H1 (cell line): ENCODE results near the gene FADS2. TPM values are rescaled to one million over a fixed set of nuclear protein-coding genes. Genes with fewer than 3 reads are reported as not detected.

Source experiments
- FOSL1 ChIP-seq: IDR thresholded peaks from 2 replicates; pipeline ENCODE4 v1.6.1; 2011; ENCODE audit warnings: mild to moderate bottlenecking, low read depth, low read length, moderate library complexity; ENCODE audit not compliant: insufficient read depth
- RFX5 ChIP-seq: IDR thresholded peaks from 2 replicates; pipeline ENCODE4 v1.6.1; 2011; ENCODE audit warnings: low read depth, low read length, improper control_type of control experiment, borderline replicate concordance
- polyA plus RNA-seq, 7 experiments: library from polyadenylated mRNA; depleted of rRNA in 3 of 7; stranded (reverse) in 5 of 7; unstranded in 2 of 7; fragments of >200 nt in 5 of 7; fragments of 200-250 nt in 2 of 7; gene quantifications; 1 replicate in 5 of 7; 2 replicates in 1 of 7; 4 replicates in 1 of 7; pipeline versions ENCODE4 v1.2.1 to v1.2.3, GENCODE V29; 2011 to 2013; ENCODE audit warnings: missing spikeins in 2 of 7, mixed read lengths in 2 of 7
- total RNA-seq: library from RNA; stranded (reverse); fragmentation: NEBNext Ultra II Directional; extraction: Animal tissue kit (Norgen Biotek cat#: 25700); gene quantifications from 2 replicates; pipeline ENCODE4 v1.2.1, GENCODE V29; 2021

Gene FADS2
- total and polyA plus RNA-seq, 2 of the 8 experiments (the other 6 are each of a cell fraction or from before 2014, with no cell fraction given) = 499 to 701 TPM

GRCh38 chr11:61880031-61880430 lies 51.9 kb downstream of the FADS2 start (continued):
- TF ChIP-seq RFX5 (no peak), FOSL1 (no peak)
